Measurements from ENCODE around the gene PER3. TPM values are rescaled to one million over a fixed set of nuclear protein-coding genes. Genes with fewer than 3 reads are reported as not detected.

The PER3 gene
- total and polyA plus RNA-seq, 2 of the 13 experiments (the other 11 are each of a cell fraction or from before 2014, with no cell fraction given): 3.0 to 6.0 TPM

DNA sequence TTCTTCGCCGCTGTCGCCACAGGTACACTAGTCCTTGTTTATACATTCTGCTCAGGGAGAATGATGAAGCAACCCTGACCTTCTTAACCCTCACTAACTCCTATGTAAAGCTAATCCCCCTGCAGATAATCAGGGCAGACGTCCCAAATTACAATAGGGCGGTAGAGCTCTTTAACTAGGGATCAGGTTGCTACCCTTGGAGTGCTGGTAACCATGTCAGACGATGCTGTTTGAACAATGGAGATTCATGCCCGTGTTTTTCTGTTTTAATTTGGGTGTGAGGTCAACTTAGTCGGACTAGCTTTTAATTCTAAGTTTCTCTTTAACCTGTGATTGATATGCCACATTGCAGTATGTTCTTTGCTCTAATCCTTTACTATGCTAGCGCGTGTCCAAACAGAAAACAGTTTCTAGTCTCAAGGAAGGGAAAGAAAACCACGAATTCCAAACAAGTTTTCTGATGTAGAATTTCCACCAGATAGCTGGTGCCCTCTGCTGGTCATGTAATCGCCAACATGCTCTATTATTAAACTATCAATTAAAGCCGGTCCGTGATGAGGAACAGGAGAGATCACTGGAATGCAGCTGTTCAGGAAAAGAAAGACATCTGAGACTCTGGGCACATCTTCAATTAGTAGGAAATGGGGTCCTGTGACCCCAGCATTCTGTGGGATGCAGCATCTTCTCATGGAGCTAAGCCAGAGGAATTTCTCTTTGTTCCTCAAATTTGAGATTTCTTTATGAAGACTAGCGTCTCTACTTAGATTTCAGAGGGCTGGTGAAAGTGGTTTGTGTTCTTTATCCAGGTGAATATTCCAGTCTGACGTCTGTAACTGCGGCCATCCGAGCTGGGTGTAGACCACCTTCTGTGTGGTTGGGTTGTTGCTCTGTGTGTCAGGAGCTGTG, 31.3 kb upstream of the PER3 start (continued):
- TF ChIP-seq ZSCAN31 (CRISPR knock-in tag; IDR thresholded peaks at IDR 0.05; ENCODE audit: low read depth) (no peak), ZNF207 (IDR thresholded peaks at IDR 0.05; ENCODE audit: borderline replicate concordance) (no peak), FOXK1 (CRISPR knock-in tag; IDR thresholded peaks at IDR 0.05; ENCODE audit: borderline replicate concordance, low read depth) (peak; percentile 50; the same call in 1 of the 2 replicates), ZNF274 (CRISPR knock-in tag; IDR thresholded peaks at IDR 0.05) (no peak), NPAS2 (CRISPR knock-in tag; IDR thresholded peaks at IDR 0.05; ENCODE audit: borderline replicate concordance) (no peak), NCOA5 (CRISPR knock-in tag; IDR thresholded peaks at IDR 0.05) (no peak), TAF15 (IDR thresholded peaks at IDR 0.05; ENCODE audit: low read depth, low read length, poor library complexity, severe bottlenecking) (no peak), SMC3 (IDR thresholded peaks at IDR 0.05; ENCODE audit: low read length) (peak; percentile 94), RXRA (CRISPR knock-in tag; IDR thresholded peaks at IDR 0.05) (no peak), ZNF629 (CRISPR knock-in tag; conservative IDR thresholded peaks at IDR 0.05) (no peak), FOXJ3 (CRISPR knock-in tag; IDR thresholded peaks at IDR 0.05; ENCODE audit: borderline replicate concordance) (0 out of 2 replicates have a peak, but pooled peaks have one; percentile 22), NFIB (CRISPR knock-in tag; IDR thresholded peaks at IDR 0.05; ENCODE audit: borderline replicate concordance) (no peak), ZNF569 (CRISPR knock-in tag; IDR thresholded peaks at IDR 0.05; ENCODE audit: borderline replicate concordance) (no peak), ZNF773 (CRISPR knock-in tag; IDR thresholded peaks at IDR 0.05; ENCODE audit: borderline replicate concordance) (no peak)
- TF ChIP-seq, protein P1, sequence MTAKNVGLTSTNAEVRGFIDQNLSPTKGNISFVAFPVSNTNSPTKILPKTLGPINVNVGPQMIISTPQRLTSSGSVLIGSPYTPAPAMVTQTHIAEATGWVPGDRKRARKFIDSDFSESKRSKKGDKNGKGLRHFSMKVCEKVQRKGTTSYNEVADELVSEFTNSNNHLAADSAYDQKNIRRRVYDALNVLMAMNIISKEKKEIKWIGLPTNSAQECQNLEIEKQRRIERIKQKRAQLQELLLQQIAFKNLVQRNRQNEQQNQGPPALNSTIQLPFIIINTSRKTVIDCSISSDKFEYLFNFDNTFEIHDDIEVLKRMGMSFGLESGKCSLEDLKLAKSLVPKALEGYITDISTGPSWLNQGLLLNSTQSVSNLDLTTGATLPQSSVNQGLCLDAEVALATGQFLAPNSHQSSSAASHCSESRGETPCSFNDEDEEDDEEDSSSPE (CRISPR knock-in tag; IDR thresholded peaks at IDR 0.05): no peak
- TF ChIP-seq, protein P2, sequence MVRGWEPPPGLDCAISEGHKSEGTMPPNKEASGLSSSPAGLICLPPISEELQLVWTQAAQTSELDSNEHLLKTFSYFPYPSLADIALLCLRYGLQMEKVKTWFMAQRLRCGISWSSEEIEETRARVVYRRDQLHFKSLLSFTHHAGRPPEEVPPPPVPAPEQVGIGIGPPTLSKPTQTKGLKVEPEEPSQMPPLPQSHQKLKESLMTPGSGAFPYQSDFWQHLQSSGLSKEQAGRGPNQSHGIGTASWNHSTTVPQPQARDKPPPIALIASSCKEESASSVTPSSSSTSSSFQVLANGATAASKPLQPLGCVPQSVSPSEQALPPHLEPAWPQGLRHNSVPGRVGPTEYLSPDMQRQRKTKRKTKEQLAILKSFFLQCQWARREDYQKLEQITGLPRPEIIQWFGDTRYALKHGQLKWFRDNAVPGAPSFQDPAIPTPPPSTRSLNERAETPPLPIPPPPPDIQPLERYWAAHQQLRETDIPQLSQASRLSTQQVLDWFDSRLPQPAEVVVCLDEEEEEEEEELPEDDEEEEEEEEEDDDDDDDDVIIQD (CRISPR knock-in tag; IDR thresholded peaks at IDR 0.05; ENCODE audit: low read depth): no peak
- TF ChIP-seq, protein P3, sequence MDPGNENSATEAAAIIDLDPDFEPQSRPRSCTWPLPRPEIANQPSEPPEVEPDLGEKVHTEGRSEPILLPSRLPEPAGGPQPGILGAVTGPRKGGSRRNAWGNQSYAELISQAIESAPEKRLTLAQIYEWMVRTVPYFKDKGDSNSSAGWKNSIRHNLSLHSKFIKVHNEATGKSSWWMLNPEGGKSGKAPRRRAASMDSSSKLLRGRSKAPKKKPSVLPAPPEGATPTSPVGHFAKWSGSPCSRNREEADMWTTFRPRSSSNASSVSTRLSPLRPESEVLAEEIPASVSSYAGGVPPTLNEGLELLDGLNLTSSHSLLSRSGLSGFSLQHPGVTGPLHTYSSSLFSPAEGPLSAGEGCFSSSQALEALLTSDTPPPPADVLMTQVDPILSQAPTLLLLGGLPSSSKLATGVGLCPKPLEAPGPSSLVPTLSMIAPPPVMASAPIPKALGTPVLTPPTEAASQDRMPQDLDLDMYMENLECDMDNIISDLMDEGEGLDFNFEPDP (CRISPR knock-in tag; conservative IDR thresholded peaks at IDR 0.05): no peak
- TF ChIP-seq, protein P4, sequence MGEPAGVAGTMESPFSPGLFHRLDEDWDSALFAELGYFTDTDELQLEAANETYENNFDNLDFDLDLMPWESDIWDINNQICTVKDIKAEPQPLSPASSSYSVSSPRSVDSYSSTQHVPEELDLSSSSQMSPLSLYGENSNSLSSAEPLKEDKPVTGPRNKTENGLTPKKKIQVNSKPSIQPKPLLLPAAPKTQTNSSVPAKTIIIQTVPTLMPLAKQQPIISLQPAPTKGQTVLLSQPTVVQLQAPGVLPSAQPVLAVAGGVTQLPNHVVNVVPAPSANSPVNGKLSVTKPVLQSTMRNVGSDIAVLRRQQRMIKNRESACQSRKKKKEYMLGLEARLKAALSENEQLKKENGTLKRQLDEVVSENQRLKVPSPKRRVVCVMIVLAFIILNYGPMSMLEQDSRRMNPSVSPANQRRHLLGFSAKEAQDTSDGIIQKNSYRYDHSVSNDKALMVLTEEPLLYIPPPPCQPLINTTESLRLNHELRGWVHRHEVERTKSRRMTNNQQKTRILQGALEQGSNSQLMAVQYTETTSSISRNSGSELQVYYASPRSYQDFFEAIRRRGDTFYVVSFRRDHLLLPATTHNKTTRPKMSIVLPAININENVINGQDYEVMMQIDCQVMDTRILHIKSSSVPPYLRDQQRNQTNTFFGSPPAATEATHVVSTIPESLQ (CRISPR knock-in tag; conservative IDR thresholded peaks at IDR 0.05): no peak
- TF ChIP-seq, protein P5, sequence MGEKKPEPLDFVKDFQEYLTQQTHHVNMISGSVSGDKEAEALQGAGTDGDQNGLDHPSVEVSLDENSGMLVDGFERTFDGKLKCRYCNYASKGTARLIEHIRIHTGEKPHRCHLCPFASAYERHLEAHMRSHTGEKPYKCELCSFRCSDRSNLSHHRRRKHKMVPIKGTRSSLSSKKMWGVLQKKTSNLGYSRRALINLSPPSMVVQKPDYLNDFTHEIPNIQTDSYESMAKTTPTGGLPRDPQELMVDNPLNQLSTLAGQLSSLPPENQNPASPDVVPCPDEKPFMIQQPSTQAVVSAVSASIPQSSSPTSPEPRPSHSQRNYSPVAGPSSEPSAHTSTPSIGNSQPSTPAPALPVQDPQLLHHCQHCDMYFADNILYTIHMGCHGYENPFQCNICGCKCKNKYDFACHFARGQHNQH (CRISPR knock-in tag; IDR thresholded peaks at IDR 0.05): no peak
